ENCODE data around the gene GRB14.
"Not testable (repeated sequence)": the region's sequence is repeated elsewhere in the genome, so short reads cannot be mapped to it uniquely, and the experiment has no call there.

Gene GRB14

DNA sequence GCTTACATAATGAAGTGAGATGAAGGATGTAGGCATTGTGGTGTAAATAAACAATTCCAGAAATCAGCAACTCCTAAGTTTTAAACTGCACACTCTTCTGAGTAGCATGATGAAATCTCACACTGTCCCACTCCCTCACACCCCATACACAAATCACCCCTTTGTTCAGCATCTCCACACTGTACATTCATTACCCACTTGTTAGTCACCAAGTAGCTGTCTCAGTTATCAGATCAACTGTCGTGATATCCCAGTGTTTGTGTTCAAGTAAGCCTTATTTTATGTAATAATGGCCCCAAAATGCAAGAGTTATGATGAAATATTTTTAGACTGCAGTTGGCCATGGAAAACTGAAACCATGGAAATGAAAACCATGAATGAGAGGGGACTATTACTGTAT lies 135.7 kb downstream of the GRB14 start:
- no peak for ATAC-seq

GRCh38 chr2:164479460-164479859 lies 141.8 kb downstream of the GRB14 start:
- ATAC-seq: no peak

DNA sequence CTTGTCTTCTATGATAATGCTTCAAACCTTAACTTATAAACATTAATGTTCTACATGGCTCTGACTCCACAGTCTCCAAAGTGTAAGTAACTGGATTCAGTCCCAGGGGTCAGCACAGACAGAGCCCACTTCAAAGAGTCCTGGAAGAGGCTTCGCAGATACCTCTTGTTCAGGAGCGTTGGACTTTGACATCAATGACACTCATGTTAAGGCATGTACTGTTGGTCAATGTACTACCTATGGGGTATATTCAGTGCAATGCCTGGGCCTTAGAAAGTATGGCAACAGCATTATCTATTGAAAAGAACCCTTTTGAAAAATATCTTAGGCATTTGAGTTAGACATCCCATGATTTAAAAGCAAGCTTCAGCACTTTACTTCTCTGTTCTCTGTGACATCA lies 143.1 kb downstream of the GRB14 start:
- no peak for ATAC-seq

DNA sequence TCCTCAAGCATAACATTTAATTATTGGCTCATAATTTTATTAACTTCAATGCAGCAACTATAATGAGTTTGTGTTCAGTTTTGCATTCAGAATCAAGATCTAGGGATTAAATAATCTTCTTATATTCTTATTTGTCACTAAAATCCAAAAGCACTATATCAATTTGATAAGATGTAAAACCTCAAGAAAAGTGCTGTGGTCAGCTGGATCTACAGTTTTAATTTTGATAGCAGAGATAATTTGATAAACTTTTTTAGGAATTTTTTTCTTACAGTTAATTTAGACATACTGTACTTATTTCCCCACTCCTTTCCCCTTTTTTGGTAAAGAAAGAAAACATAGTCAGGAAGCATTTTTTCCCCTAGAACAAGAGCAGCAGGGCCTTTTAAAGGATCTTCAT lies 146.4 kb downstream of the GRB14 start:
- ATAC-seq: no peak

- no peak for ATAC-seq
These were observed 148.3 kb downstream of the GRB14 start for GRCh38 chr2:164473021-164473420.

- not testable (repeated sequence) for ATAC-seq
These were observed 156.2 kb downstream of the GRB14 start for GRCh38 chr2:164465047-164465446.

DNA sequence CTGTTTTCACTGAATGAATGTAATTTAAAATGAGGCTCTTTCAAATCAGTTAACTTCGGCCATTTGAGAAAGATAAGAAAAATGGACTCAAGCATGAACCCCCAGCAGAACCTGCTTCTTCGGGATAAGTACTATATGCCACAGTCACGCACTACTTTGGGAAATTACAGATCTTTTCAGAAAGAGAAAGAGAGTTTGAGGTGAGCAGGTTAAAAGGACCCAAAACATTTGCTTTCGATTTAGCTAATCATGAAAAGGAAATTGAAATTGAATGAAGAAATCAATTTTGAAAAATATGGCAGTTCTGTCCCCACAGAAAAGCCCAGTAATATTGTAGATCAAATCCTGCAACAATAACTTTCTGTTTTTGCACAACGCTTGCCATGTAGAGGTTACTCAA lies 156.9 kb downstream of the GRB14 start:
- no peak for ATAC-seq

- no peak for ATAC-seq
These were observed 162.5 kb downstream of the GRB14 start for GRCh38 chr2:164458792-164459191.

DNA sequence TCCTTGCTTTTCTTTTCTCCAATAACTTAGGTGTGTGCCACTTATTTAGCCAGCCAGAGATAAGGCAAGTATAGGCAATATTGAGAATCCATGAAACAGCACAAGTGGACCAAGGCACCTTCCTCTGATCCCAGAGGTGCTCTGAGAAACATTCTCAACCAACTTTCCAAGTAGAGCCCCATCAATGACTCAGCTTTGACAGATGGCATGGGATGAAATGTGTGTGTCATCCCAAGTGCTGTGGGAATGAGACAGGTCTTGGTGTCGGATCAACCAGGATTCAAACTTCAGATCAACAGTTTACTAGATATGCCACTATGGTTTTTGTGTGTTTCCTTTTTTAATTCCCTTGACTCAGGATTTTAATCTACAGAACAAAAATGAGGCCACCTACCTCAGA lies 164.0 kb downstream of the GRB14 start:
- ATAC-seq: no peak

DNA sequence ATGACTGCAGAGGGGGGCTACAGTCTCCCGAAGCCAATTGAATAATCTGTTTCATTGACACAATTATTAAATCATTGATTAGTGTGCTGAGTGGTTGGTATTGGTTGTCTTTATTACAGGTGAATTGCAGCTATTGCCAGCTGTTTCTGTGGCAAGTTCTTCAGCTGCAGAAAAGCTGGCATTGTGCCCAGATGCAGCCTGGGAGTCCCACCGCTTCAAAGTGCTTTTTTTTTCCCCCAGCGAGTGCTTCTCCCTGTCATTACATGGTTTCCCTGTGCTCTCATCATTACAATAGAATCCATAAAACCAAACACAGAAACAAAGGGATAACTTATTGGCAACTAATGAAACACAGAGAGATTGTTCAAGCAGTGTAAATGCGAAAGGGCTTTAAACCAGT lies 164.7 kb downstream of the GRB14 start:
- no peak for ATAC-seq

- ATAC-seq: no peak
These were observed 167.5 kb downstream of the GRB14 start for GRCh38 chr2:164453656-164454305.

GRCh38 chr2:164450278-164450677 lies 171.0 kb downstream of the GRB14 start:
- no peak for ATAC-seq

- ATAC-seq: no peak
These were observed 171.6 kb downstream of the GRB14 start for GRCh38 chr2:164449706-164450105.

DNA sequence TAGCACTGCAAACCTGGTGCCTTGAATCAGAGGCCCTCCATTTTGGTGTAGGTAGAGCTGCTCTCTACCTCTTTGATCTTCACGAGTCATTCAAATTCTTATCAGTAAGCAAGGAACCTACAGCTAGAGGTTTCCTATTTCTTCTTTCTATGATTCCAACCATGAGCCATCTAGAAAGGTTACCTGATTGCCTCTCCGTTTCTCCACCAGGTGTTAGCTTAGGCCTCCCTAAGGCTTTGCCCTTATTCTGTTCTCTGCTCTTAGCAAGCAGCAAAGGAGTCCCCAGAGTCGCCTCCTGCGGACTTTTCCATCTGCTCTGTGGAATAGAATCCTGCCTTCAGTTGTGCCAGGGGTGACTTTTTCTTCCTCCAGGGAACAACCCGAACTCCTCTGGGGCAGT lies 173.6 kb downstream of the GRB14 start:
- no peak for ATAC-seq
